ENCODE data around the gene CUEDC1. TPM values are rescaled to one million over a fixed set of nuclear protein-coding genes. Genes with fewer than 3 reads are reported as not detected.

The CUEDC1 gene
- total and polyA plus RNA-seq, 2 donors = 14.9 to 57.1 TPM

DNA sequence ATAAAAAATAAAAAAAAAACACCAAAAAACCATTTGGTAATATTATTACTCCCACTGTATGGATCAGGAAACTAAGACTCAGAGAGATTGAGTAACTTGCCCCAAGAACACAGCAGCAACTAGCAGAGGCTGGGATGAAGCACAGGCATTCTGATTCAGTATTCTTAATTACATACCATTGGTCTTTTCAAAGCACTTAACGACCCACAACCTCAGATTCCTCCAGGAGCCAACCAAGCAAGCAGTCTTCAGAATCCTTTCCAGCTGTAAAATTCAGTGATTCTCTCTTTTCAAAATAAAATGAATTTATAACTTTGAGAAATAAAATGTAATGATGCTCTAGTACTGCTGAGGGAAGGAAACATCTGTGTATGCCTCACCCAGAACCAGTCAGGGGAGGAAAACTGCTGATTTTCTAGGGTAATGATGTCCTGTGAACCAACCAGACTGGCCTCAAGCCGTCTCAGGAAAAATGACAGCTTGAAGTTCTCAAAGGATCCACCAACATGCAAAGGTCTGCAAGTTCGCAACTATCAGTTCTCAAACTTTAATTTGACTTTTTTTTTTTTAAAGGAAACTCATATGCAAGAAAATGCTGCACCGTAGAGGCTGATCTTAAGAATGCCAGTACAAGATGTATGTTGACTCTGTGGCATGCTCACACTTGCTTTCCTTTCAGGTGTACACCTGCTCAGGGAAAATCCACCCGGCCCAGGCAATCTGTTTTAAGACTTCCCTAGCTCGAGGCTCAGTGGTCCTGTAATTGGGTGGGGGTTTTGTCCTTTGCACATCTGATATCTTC lies 9.0 kb downstream of the CUEDC1 start:
- Histone ChIP-seq H3K36me3 (ENCODE audit: insufficient read depth) (no peaks in the 10 kb centered on the region), H3K27ac (ENCODE audit: low read depth) (peak overlapping the region; percentile 81), H3K4me3 (ENCODE audit: low read depth, low read length) (peak overlapping the region; percentile 20), H3K4me1 (ENCODE audit: insufficient read depth) (no peaks in the 10 kb centered on the region)
- 11% methylated on average over 6 of the region's 6 CpGs for WGBS
- DNase-seq (ENCODE audit: extremely low spot score) = peak; percentile 55

DNA sequence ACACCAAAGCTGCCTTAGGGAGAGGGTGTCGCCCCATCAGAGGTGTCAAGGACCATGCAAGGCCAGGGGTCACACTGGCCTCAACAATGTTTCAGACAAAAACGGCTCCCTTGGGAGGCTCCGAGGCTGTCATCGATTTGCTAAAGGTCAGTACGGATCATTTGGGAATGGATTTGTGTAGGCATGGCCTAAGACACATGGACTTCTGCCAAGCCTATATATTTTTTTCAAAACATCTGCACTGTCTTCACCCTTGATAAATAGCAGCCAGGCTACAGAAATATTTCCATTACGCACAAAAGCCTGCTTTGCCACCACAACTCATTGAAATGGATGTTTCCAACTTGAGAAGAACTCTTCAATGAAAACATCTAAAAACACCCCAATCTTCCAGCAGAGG lies 10.3 kb downstream of the CUEDC1 start:
- DNase-seq (ENCODE audit: extremely low spot score) = no peak
- Histone ChIP-seq H3K4me3 (ENCODE audit: low read depth, low read length) (no peak overlapping the region), H3K4me1 (ENCODE audit: insufficient read depth) (no peaks in the 10 kb centered on the region), H3K27ac (ENCODE audit: low read depth) (no peak overlapping the region), H3K36me3 (ENCODE audit: insufficient read depth) (no peaks in the 10 kb centered on the region)
- 41% methylated on average over 6 of the region's 6 CpGs for WGBS

DNA sequence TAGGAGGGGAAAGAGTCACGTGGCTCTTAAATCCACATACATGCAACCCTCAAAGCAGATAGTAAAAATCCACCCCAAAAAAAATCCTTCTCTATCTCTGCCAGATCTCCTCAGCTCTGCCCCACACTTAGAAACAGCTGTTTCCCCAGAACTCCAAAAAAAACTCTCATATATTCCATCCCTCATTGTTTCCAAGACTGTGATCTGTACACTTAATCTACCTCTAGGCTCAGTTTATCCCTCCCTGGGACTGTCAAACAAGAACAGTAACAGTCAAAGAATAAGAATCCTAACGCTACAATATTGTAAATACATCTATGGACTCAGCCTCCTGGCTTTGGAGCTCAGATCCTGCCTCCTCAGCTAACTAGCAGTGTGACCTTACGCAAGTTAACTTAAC lies 11.6 kb downstream of the CUEDC1 start:
- DNase-seq (ENCODE audit: extremely low spot score) = no peak
- no peaks in the 10 kb centered on the region for H3K4me1 ChIP-seq (ENCODE audit: insufficient read depth)
- no peak overlapping the region for H3K4me3 ChIP-seq (ENCODE audit: low read depth, low read length)
- WGBS = 36% methylated on average over 3 of the region's 3 CpGs
- no peak overlapping the region for H3K27ac ChIP-seq (ENCODE audit: low read depth)
- H3K36me3 ChIP-seq (ENCODE audit: insufficient read depth) = no peaks in the 10 kb centered on the region

DNA sequence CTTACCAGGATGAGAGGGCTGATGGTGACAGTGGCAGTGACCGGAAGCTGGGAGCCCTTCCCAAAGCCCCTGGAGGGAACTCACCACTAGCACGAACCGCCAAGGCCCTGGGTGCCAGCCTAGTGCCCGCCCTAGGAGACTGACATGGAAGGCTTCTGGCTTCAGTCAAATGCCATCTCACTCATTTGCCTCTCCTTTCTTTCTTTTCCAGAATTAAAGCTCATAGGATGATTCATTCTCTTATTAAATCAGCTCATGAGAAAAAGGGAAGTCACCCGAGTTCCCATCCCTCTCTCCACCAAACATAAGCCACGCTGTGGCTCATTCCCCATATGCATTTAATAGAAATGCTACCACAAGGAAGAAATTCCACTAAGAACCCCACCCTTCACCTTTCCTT lies 12.1 kb downstream of the CUEDC1 start:
- Histone ChIP-seq H3K36me3 (ENCODE audit: insufficient read depth) (no peaks in the 10 kb centered on the region), H3K27ac (ENCODE audit: low read depth) (peak overlapping the region; percentile 70), H3K4me1 (ENCODE audit: insufficient read depth) (no peaks in the 10 kb centered on the region), H3K4me3 (ENCODE audit: low read depth, low read length) (no peak overlapping the region)
- 42% methylated on average over 6 of the region's 6 CpGs for WGBS
- DNase-seq (ENCODE audit: extremely low spot score) = no peak

DNA sequence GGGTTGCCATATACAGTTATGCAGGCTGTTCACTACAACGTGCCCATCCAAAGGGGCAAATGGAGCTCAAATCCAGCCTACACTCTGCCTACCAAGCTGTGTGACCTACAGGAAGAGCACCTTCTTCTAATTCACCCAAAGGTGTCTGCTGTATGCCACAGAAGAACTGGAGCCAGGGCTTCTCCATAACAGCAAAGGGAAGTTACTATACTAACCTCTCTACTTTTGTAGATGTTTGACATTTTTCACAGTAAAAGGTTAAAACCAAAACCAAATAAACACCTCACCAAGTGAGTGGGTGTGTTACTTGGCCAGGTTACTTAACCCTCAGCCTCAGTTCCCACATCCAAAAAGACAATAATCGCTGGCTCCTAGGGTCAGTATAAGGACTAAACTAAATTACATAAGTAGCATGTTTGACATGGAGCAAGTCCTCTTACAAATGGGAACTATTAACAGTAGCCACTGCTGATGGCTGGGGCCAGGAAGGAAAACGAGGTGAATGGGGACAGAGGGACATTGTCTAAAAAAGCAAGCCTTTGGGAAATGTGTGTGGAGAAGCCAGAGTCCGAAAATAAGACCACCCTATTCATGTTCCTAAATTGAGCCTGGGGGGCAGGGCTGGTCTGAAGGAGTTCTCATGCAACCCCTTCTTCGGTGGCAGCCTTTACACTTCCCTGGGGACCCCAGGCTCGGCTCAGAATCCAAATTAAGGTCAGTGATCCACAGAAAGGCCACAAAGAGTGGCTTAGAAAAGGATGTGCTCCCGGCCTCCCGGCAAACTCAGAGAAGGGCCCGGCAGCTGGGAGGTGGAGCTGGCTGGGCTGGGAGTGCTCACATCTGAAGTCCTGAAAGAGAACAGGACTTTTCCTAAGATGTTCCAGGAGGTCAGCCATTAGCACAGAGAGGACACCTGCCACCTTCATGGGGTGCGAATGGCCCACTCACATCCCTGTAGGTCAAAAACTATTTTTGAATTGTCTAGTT lies 13.5 kb downstream of the CUEDC1 start:
- Histone ChIP-seq H3K4me3 (ENCODE audit: low read depth, low read length) (no peak overlapping the region), H3K27ac (ENCODE audit: low read depth) (no peak overlapping the region), H3K36me3 (ENCODE audit: insufficient read depth) (no peaks in the 10 kb centered on the region), H3K4me1 (ENCODE audit: insufficient read depth) (no peaks in the 10 kb centered on the region)
- 48% methylated on average over 10 of the region's 10 CpGs for WGBS
- DNase-seq (ENCODE audit: extremely low spot score) = no peak

DNA sequence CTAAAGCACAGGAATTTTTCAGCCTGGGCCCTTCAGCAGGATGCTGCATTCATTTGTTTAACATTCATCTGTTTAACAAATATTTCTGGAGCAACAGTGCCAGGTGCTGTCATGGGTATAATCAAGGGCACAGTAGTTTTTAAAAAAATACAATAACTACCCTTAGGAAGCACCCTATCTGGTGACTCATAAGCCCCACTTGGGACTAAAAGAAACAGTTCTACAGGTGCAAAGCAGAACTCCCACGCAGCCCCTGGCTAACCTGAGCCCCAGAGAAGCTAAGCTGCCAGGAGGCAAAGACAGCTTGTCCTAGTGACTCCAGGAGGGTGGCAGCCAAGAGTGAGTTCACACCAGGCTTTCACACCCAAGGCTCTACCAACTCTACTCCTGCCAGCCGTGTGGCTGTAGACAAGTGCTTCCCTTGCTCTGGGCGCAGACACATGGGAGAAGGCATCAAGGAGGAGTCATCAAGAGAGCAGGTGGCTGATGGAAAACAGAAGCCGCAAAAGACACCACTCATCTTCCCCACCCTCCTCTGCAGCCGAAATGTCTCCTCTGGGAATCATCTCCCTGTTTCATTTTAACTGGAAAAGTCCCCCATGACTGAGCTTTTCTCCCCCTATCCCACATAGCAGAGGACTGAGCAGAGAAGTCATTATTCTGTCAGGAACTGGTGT lies 14.4 kb downstream of the CUEDC1 start:
- DNase-seq (ENCODE audit: extremely low spot score) = no peak
- no peak overlapping the region for H3K27ac ChIP-seq (ENCODE audit: low read depth)
- H3K36me3 ChIP-seq (ENCODE audit: insufficient read depth) = no peaks in the 10 kb centered on the region
- H3K4me3 ChIP-seq (ENCODE audit: low read depth, low read length) = no peak overlapping the region
- no peaks in the 10 kb centered on the region for H3K4me1 ChIP-seq (ENCODE audit: insufficient read depth)
- 42% methylated on average over 5 of the region's 5 CpGs for WGBS

DNA sequence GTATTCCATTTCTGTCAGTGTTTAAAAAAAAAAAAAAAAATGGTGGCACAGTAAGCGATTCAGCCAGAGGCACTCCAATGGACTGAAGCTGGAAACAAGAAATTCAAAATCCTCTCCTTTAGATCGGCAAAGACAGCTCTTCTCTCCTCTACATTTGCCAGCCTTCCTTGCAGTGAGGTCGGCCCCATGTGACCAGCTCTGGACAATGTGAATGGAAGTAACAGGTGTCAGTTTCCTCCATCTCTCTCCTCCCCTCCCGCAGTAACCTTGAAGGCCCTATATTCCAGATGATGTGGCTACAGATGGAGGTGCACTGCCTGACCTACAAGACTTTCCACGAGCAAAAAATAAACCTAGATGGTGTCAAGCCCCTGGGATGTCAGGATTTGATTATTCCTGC lies 15.0 kb downstream of the CUEDC1 start:
- H3K27ac ChIP-seq (ENCODE audit: low read depth) = no peak overlapping the region
- no peaks in the 10 kb centered on the region for H3K4me1 ChIP-seq (ENCODE audit: insufficient read depth)
- 47% methylated on average over 5 of the region's 5 CpGs for WGBS
- H3K36me3 ChIP-seq (ENCODE audit: insufficient read depth) = no peaks in the 10 kb centered on the region
- no peak overlapping the region for H3K4me3 ChIP-seq (ENCODE audit: low read depth, low read length)
- no peak for DNase-seq (ENCODE audit: extremely low spot score)

DNA sequence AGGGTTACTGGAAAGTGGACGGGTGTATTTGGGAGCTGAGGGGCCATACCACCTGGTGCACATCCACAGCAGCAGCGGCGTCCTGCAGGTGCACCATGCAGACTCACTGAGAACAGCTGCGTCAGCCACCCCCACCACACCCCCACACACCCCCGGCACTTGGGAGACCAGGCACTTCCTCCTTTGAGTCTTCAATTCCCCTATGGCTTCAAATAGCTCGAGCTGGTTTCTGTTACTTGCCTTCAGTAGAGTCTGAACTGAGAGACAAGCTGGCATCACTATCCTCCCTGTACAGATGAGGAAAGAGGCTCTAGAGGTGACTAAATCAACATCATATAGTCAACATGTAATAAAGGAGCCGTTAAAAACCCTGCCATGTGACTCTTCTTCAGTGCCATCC lies 15.4 kb downstream of the CUEDC1 start:
- Histone ChIP-seq H3K4me1 (ENCODE audit: insufficient read depth) (no peaks in the 10 kb centered on the region), H3K27ac (ENCODE audit: low read depth) (no peak overlapping the region), H3K36me3 (ENCODE audit: insufficient read depth) (no peaks in the 10 kb centered on the region), H3K4me3 (ENCODE audit: low read depth, low read length) (no peak overlapping the region)
- 65% methylated on average over 7 of the region's 7 CpGs for WGBS
- DNase-seq (ENCODE audit: extremely low spot score) = no peak

DNA sequence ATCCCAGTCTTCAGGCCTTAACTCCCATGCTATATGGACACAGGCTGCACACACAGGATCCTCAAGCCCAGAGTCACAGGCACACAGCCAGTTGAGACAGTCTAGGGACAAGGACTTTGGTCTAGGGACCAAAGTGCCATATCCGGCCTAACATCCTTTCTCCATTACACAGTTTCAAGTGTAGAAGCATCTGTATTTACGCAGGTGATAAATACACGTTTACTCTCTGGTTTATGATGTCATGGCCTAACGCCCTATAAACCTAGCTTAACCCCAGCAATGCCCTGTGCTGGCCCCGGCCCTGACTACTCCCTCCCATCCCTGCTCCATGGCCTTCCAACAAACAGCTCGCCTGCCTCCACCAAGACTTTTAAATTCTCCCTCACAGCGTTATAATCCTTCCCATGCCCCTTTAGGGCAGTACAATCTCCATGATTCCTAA lies 17.1 kb downstream of the CUEDC1 start:
- WGBS = 46% methylated on average over 7 of the region's 7 CpGs
- Histone ChIP-seq H3K4me1 (ENCODE audit: insufficient read depth) (no peaks in the 10 kb centered on the region), H3K36me3 (ENCODE audit: insufficient read depth) (no peaks in the 10 kb centered on the region), H3K27ac (ENCODE audit: low read depth) (peak overlapping the region; percentile 14), H3K4me3 (ENCODE audit: low read depth, low read length) (no peak overlapping the region)
- DNase-seq (ENCODE audit: extremely low spot score) = no peak

DNA sequence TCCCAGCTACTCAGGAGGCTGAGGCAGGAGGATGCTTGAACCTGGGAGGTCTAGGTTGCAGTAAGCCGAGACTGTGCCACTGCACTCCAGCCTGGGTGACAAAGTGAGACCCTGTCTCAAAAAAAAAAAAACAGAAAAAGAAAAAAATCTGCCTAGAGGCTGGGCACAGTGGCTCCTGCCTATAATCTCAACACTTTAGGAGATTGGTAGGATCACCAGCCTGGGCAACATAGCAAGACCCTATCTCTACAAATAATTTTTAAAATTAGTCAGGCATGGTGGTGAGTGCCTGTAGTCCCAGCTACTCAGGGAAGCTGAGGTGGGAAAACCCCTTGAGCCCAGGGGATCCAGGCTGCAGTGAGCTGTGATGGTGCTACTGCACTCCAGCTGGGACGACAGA lies 17.7 kb downstream of the CUEDC1 start:
- no peaks in the 10 kb centered on the region for H3K36me3 ChIP-seq (ENCODE audit: insufficient read depth)
- H3K4me3 ChIP-seq (ENCODE audit: low read depth, low read length) = no peak overlapping the region
- no peak for DNase-seq (ENCODE audit: extremely low spot score)
- no peaks in the 10 kb centered on the region for H3K4me1 ChIP-seq (ENCODE audit: insufficient read depth)
- WGBS = 87% methylated on average over 2 of the region's 2 CpGs
- H3K27ac ChIP-seq (ENCODE audit: low read depth) = no peak overlapping the region

DNA sequence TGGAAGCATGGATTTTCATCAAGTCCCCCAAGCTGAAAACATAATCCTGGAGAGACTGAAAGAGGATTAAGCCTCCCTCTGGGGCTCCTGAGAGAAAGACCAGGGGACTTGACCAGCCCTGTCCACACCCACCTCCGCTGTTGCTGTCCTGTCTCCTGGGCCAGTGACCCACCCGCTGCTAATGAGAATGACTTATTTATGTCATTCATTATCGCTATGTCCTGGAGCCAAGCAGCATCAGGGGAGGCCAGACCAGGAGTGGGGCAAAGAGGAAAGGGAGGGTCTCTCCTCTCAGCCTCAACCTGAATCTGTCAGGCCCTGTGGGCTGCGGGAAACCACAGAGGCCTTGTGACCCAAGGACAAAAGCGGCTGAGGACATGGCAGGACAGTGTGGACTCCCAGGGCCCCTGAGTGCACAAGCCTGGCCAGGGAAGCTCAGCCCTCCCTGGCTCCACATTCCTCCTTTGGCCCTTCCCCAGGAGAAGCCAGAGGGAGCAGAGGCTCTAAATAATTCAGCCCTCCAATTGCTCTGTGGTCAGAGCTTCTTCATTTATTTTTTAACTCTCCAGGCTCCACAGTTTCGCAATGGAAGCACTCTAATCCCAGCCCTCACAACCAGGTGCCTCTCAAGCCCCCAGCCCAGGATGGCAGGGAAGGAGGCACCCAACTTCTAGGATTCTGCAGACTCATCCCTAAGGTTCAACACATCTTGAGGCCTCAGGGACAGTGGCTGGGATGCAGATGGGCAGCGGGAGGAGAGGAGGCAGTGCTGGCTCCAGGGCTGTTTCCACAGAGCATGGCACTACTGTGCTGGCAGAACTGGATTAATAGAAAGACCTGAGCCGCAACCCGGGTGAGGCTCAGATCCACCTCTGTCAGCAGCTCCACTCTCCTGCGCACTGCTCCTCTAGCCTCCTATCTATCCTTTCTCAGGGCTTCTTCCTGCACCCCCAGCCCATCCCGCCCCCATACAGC lies 19.1 kb downstream of the CUEDC1 start:
- H3K4me1 ChIP-seq (ENCODE audit: insufficient read depth) = no peaks in the 10 kb centered on the region
- H3K27ac ChIP-seq (ENCODE audit: low read depth) = peak overlapping the region; percentile 91
- 34% methylated on average over 11 of the region's 11 CpGs for WGBS
- no peak for DNase-seq (ENCODE audit: extremely low spot score)
- no peak overlapping the region for H3K4me3 ChIP-seq (ENCODE audit: low read depth, low read length)
- no peaks in the 10 kb centered on the region for H3K36me3 ChIP-seq (ENCODE audit: insufficient read depth)

DNA sequence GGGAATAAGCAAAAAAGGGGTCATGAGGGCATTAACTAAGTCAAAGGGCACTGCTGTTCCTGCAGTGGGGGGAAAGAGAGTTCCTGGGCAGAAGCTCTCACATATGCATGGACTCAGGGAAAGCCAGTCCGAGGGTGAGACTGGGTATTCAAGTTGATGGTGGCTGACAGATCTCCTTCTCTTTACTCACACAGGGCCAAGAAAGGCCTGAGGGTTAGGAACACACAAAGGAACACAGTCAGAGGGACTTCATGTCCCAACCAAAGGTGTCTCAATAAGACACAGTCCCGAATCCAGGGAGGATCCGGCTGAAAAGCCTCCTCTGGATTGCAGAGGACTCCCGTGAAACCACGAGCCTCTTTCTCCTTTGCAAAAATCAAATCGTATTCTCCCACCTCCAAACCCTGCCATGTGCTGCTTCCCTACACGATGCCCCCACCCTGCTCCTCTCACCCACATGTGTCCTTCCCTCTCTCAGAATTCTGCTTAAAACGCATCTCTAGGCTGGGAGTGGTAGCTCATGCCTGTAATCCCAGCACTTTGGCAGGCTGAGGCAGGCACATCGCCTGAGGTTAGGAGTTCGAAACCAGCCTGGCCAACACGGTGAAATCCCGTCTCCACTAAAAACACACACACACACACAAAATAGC lies 23.6 kb downstream of the CUEDC1 start:
- H3K36me3 ChIP-seq (ENCODE audit: insufficient read depth) = no peaks in the 10 kb centered on the region
- H3K4me3 ChIP-seq (ENCODE audit: low read depth, low read length) = no peak overlapping the region
- 70% methylated on average over 12 of the region's 12 CpGs for WGBS
- DNase-seq (ENCODE audit: extremely low spot score) = no peak
- H3K27ac ChIP-seq (ENCODE audit: low read depth) = no peak overlapping the region
- H3K4me1 ChIP-seq (ENCODE audit: insufficient read depth) = no peaks in the 10 kb centered on the region

Data from urinary bladder (tissue), 4 donors.